Mammary epithelial cell (primary cell): Measurements from ENCODE around the gene GGT6.

ENCODE experiments used
- EZH2 ChIP-seq: IDR thresholded peaks from 2 replicates; pipeline ENCODE4 v1.6.1; 2012; ENCODE audit warnings: low read length, inconsistent platforms, borderline replicate concordance
- TF ChIP-seq, protein P1 (sequence below), 2 donors: IDR thresholded peaks in 1 of 2; conservative IDR thresholded peaks in 1 of 2; 2 replicates each; pipeline ENCODE4 v1.5.1; 2011 to 2012; ENCODE audit warnings: inconsistent platforms in 2 of 2, low read length in 2 of 2, mild to moderate bottlenecking in 2 of 2, control low read depth in 1 of 2, low read depth in 1 of 2; ENCODE audit not compliant: insufficient read depth in 1 of 2; ENCODE audit errors: extremely low read depth in 1 of 2

GRCh38 chr17:4536259-4536741 lies 24.1 kb downstream of the GGT6 start:
- TF ChIP-seq, protein P1, sequence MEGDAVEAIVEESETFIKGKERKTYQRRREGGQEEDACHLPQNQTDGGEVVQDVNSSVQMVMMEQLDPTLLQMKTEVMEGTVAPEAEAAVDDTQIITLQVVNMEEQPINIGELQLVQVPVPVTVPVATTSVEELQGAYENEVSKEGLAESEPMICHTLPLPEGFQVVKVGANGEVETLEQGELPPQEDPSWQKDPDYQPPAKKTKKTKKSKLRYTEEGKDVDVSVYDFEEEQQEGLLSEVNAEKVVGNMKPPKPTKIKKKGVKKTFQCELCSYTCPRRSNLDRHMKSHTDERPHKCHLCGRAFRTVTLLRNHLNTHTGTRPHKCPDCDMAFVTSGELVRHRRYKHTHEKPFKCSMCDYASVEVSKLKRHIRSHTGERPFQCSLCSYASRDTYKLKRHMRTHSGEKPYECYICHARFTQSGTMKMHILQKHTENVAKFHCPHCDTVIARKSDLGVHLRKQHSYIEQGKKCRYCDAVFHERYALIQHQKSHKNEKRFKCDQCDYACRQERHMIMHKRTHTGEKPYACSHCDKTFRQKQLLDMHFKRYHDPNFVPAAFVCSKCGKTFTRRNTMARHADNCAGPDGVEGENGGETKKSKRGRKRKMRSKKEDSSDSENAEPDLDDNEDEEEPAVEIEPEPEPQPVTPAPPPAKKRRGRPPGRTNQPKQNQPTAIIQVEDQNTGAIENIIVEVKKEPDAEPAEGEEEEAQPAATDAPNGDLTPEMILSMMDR (conservative IDR thresholded peaks at IDR 0.05 in 1 of 2, IDR thresholded peaks at IDR 0.05 in 1 of 2; ENCODE audit: extremely low read depth in 1 of 2, insufficient read depth in 1 of 2, low read depth in 1 of 2, low read length in 2 of 2), result no peak
- TF ChIP-seq EZH2, result no peak
